ENCODE results near the gene BSN. TPM values are rescaled to one million over a fixed set of nuclear protein-coding genes. Genes with fewer than 3 reads are reported as not detected.

Gene BSN
- total RNA-seq, 1 experiment from 2014 or later, result 0.28 TPM

GRCh38 chr3:49638445-49638844, 84.2 kb downstream of the BSN start:
- Histone ChIP-seq H3K4me3 (no peak overlapping the region), H3K4me2 (peak overlapping the region; percentile 50)

GRCh38 chr3:49639551-49639950, 85.3 kb downstream of the BSN start:
- no peak for TF ChIP-seq CTCF (conservative IDR thresholded peaks at IDR 0.05)
- no peak for TF ChIP-seq EZH2 (IDR thresholded peaks at IDR 0.05; ENCODE audit: low read depth)
- Histone ChIP-seq H3K9me3 (ENCODE audit: insufficient read depth, low read depth) (no peaks in the 10 kb centered on the region), H3K27me3 (ENCODE audit: insufficient read depth, low read depth) (no peaks in the 10 kb centered on the region), H3K27ac (no peak overlapping the region), H3K4me2 (no peak overlapping the region), H4K20me1 (ENCODE audit: insufficient read depth) (no peaks in the 10 kb centered on the region), H3K4me3 (no peak overlapping the region), H3K9me2 (ENCODE audit: insufficient read depth) (no peaks in the 10 kb centered on the region), H3K4me1 (replicated peaks; ENCODE audit: insufficient read depth) (peaks cover 27% of the 10 kb centered on the region), H3K36me3 (ENCODE audit: low read depth) (no peaks in the 10 kb centered on the region), H3F3A (ENCODE audit: insufficient read depth, low read depth) (peaks cover 4% of the 10 kb centered on the region; the same call in 1 of the 2 replicates), H3K79me2 (ENCODE audit: low read depth) (no peaks in the 10 kb centered on the region), H2AFZ (no peak overlapping the region)
- no TSS peak for BruUV-seq (replicated peaks)
- intact Hi-C loops (cut with micrococcal nuclease; ENCODE audit: unreplicated experiment), result loop anchor here (2.0 kb wide), 1 partner anchor 37 kb away; no protein-coding TSS in a partner anchor
- CTCF ChIA-PET, result interaction anchor here (0.6 kb wide), 1 partner anchor 545 kb away, joined by 3 read pairs; no protein-coding TSS in a partner anchor
- POLR2A ChIA-PET (ENCODE audit: unreplicated experiment), result no interaction called here
- no peak for DNase-seq

More at GRCh38 chr3:49638445-49638844, 84.2 kb downstream of the BSN start:
- TF ChIP-seq EZH2 (IDR thresholded peaks at IDR 0.05; ENCODE audit: low read depth) (no peak), CTCF (conservative IDR thresholded peaks at IDR 0.05) (no peak)
- ChIA-PET POLR2A (ENCODE audit: unreplicated experiment) (interaction anchor here (0.5 to 0.6 kb wide), 4 partner anchors 11 to 545 kb away, joined by 4 to 6 read pairs (median 4); partner anchors contain the start of genes DAG1 and QRICH1), CTCF (interaction anchor here (0.6 kb wide), 1 partner anchor 189 kb away, joined by 4 read pairs; no protein-coding TSS in a partner anchor)
- no peaks in the 10 kb centered on the region for H3K36me3 ChIP-seq (ENCODE audit: low read depth)
- no peaks in the 10 kb centered on the region for H4K20me1 ChIP-seq (ENCODE audit: insufficient read depth)
- peaks cover 27% of the 10 kb centered on the region for H3K4me1 ChIP-seq (replicated peaks; ENCODE audit: insufficient read depth)
- H3K27me3 ChIP-seq (ENCODE audit: insufficient read depth, low read depth), result no peaks in the 10 kb centered on the region
- peak; percentile 78 to 81 for DNase-seq
- peaks cover 4% of the 10 kb centered on the region; the same call in 1 of the 2 replicates for H3F3A ChIP-seq (ENCODE audit: insufficient read depth, low read depth)
- no peak overlapping the region for H3K27ac ChIP-seq
- no peaks in the 10 kb centered on the region for H3K9me2 ChIP-seq (ENCODE audit: insufficient read depth)
- H3K79me2 ChIP-seq (ENCODE audit: low read depth), result no peaks in the 10 kb centered on the region
- H2AFZ ChIP-seq, result no peak overlapping the region
- no peaks in the 10 kb centered on the region for H3K9me3 ChIP-seq (ENCODE audit: insufficient read depth, low read depth)
- BruUV-seq (replicated peaks), result no TSS peak
- intact Hi-C loops (cut with micrococcal nuclease; ENCODE audit: unreplicated experiment), result loop anchor here (2.0 kb wide), 1 partner anchor 36 kb away; no protein-coding TSS in a partner anchor

GRCh38 chr3:49641292-49641691, 87.0 kb downstream of the BSN start:
- Histone ChIP-seq H3K79me2 (ENCODE audit: low read depth) (no peaks in the 10 kb centered on the region), H3K27me3 (ENCODE audit: insufficient read depth, low read depth) (no peaks in the 10 kb centered on the region), H4K20me1 (ENCODE audit: insufficient read depth) (no peaks in the 10 kb centered on the region), H3K9me2 (ENCODE audit: insufficient read depth) (no peaks in the 10 kb centered on the region), H3K4me2 (no peak overlapping the region), H3F3A (ENCODE audit: insufficient read depth, low read depth) (peaks cover 4% of the 10 kb centered on the region; the same call in 1 of the 2 replicates), H3K4me3 (no peak overlapping the region), H3K4me1 (replicated peaks; ENCODE audit: insufficient read depth) (peaks cover 27% of the 10 kb centered on the region), H3K27ac (no peak overlapping the region), H3K9me3 (ENCODE audit: insufficient read depth, low read depth) (no peaks in the 10 kb centered on the region), H2AFZ (no peak overlapping the region), H3K36me3 (ENCODE audit: low read depth) (no peaks in the 10 kb centered on the region)
- DNase-seq, result no peak
- intact Hi-C loops (cut with micrococcal nuclease; ENCODE audit: unreplicated experiment), result no loop called here
- no TSS peak for BruUV-seq (replicated peaks)
- ChIA-PET POLR2A (ENCODE audit: unreplicated experiment) (no interaction called here), CTCF (interaction anchor here (0.7 kb wide), 1 partner anchor 396 kb away, joined by 4 read pairs; no protein-coding TSS in a partner anchor)
- no peak for TF ChIP-seq EZH2 (IDR thresholded peaks at IDR 0.05; ENCODE audit: low read depth)
- TF ChIP-seq CTCF (conservative IDR thresholded peaks at IDR 0.05), result no peak
